ENCODE measurements around the gene NR4A1.

The NR4A1 gene

GRCh38 chr12:52024845-52025230 is 26.4 kb upstream of the NR4A1 start:
- no peak for TF ChIP-seq PPARA (CRISPR knock-in tag; IDR thresholded peaks at IDR 0.05; ENCODE audit: borderline replicate concordance)
- TF ChIP-seq CSRNP3 (CRISPR knock-in tag; IDR thresholded peaks at IDR 0.05): no peak
- TF ChIP-seq POU6F1 (CRISPR knock-in tag; IDR thresholded peaks at IDR 0.05; ENCODE audit: borderline replicate concordance, low read depth): no peak
- no peak for TF ChIP-seq ARNTL (CRISPR knock-in tag; IDR thresholded peaks at IDR 0.05; ENCODE audit: borderline replicate concordance, low read depth)
- no peak for TF ChIP-seq CSDC2 (CRISPR knock-in tag; IDR thresholded peaks at IDR 0.05)
- TF ChIP-seq TSHZ2 (CRISPR knock-in tag; IDR thresholded peaks at IDR 0.05): no peak
- no peak for TF ChIP-seq ZNF70 (CRISPR knock-in tag; IDR thresholded peaks at IDR 0.05)
- TF ChIP-seq ZFP30 (CRISPR knock-in tag; IDR thresholded peaks at IDR 0.05): no peak
- no peak for TF ChIP-seq BACH2 (CRISPR knock-in tag; IDR thresholded peaks at IDR 0.05; ENCODE audit: borderline replicate concordance)
- no peak for TF ChIP-seq PATZ1 (CRISPR knock-in tag; IDR thresholded peaks at IDR 0.05; ENCODE audit: borderline replicate concordance)
- no peak for TF ChIP-seq ESRRG (CRISPR knock-in tag; IDR thresholded peaks at IDR 0.05)
- no peak for TF ChIP-seq TCF4 (CRISPR knock-in tag; IDR thresholded peaks at IDR 0.05; ENCODE audit: borderline replicate concordance)
- TF ChIP-seq TOX (CRISPR knock-in tag; IDR thresholded peaks at IDR 0.05; ENCODE audit: borderline replicate concordance): no peak
- no peak for TF ChIP-seq ZNF8 (CRISPR knock-in tag; IDR thresholded peaks at IDR 0.05)
- no peak for TF ChIP-seq ZFP3 (CRISPR knock-in tag; IDR thresholded peaks at IDR 0.05)
- no peak for TF ChIP-seq RARB (CRISPR knock-in tag; IDR thresholded peaks at IDR 0.05)
- no peak for ATAC-seq

- TF ChIP-seq CREB5 (CRISPR knock-in tag; IDR thresholded peaks at IDR 0.05; ENCODE audit: low read depth) (no peak), PATZ1 (CRISPR knock-in tag; IDR thresholded peaks at IDR 0.05; ENCODE audit: borderline replicate concordance) (no peak), ZNF8 (CRISPR knock-in tag; IDR thresholded peaks at IDR 0.05) (no peak), ARNTL (CRISPR knock-in tag; IDR thresholded peaks at IDR 0.05; ENCODE audit: borderline replicate concordance, low read depth) (no peak), CSRNP3 (CRISPR knock-in tag; IDR thresholded peaks at IDR 0.05) (no peak), ZFP3 (CRISPR knock-in tag; IDR thresholded peaks at IDR 0.05) (no peak), ESRRG (CRISPR knock-in tag; IDR thresholded peaks at IDR 0.05) (no peak), PPARA (CRISPR knock-in tag; IDR thresholded peaks at IDR 0.05; ENCODE audit: borderline replicate concordance) (no peak), RARB (CRISPR knock-in tag; IDR thresholded peaks at IDR 0.05) (no peak), CSDC2 (CRISPR knock-in tag; IDR thresholded peaks at IDR 0.05) (no peak), ISL1 (CRISPR knock-in tag; IDR thresholded peaks at IDR 0.05) (no peak), BACH2 (CRISPR knock-in tag; IDR thresholded peaks at IDR 0.05; ENCODE audit: borderline replicate concordance) (no peak), OSR1 (CRISPR knock-in tag; IDR thresholded peaks at IDR 0.05) (no peak), GLIS3 (CRISPR knock-in tag; IDR thresholded peaks at IDR 0.05) (no peak), ZNF565 (CRISPR knock-in tag; conservative IDR thresholded peaks at IDR 0.05; ENCODE audit: low read depth) (no peak), ZC3H10 (CRISPR knock-in tag; IDR thresholded peaks at IDR 0.05) (no peak), SNAI2 (CRISPR knock-in tag; IDR thresholded peaks at IDR 0.05) (no peak)
- ATAC-seq: no peak
Observed at GRCh38 chr12:52026263-52026662, 25.0 kb upstream of the NR4A1 start.
